Measurements from ENCODE around the gene MLLT6. TPM values are rescaled to one million over a fixed set of nuclear protein-coding genes. Genes with fewer than 3 reads are reported as not detected.

The MLLT6 gene
- total RNA-seq, 1 donor from 2014 or later, result 70.2 TPM

DNA sequence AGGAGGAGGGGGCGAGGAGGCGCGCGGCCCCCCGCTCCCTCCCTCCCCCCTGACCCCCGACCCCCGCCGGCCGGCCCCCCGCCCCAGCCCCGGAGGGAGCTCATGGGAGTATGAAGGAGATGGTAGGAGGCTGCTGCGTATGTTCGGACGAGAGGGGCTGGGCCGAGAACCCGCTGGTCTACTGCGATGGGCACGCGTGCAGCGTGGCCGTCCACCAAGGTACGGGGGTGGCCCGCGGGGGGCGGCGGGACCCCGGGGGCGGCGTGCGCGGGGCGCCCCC, 390 bp downstream of the MLLT6 start:
- no peaks in the 10 kb centered on the region for H3K9me3 ChIP-seq
- H3K4me3 ChIP-seq, result peak overlapping the region; percentile 92 to 97
- intact Hi-C loops (cut with DNase I), result no loop called here
- no peak for DNase-seq (ENCODE audit: extremely low spot score in 2 of 2)
- peaks cover 0 to 10% of the 10 kb centered on the region in 2 donors for H3K36me3 ChIP-seq
- TF ChIP-seq POLR2A (IDR thresholded peaks at IDR 0.05) (no peak), CTCF (IDR thresholded peaks at IDR 0.05) (no peak), POLR2AphosphoS5 (IDR thresholded peaks at IDR 0.05; ENCODE audit: insufficient read depth in 1 of 2, low read depth in 1 of 2) (no peak)
- H3K27ac ChIP-seq, result peak overlapping the region; percentile 98
- no peaks in the 10 kb centered on the region for H3K27me3 ChIP-seq
- H3K4me1 ChIP-seq, result peaks cover 48% of the 10 kb centered on the region

GRCh38 chr17:38705803-38706504, 881 bp downstream of the MLLT6 start:
- intact Hi-C loops (cut with DNase I), result no loop called here
- no peak for DNase-seq (ENCODE audit: extremely low spot score in 2 of 2)
- H3K9me3 ChIP-seq, result no peaks in the 10 kb centered on the region
- TF ChIP-seq POLR2A (IDR thresholded peaks at IDR 0.05) (no peak), POLR2AphosphoS5 (IDR thresholded peaks at IDR 0.05; ENCODE audit: insufficient read depth in 1 of 2, low read depth in 1 of 2) (peak in 1 of 2 donors; percentile 55)
- peak overlapping the region; percentile 98 for H3K27ac ChIP-seq
- H3K36me3 ChIP-seq, result peaks cover 0 to 10% of the 10 kb centered on the region in 2 donors
- H3K4me1 ChIP-seq, result peaks cover 47% of the 10 kb centered on the region
- no peaks in the 10 kb centered on the region for H3K27me3 ChIP-seq
- peak overlapping the region; percentile 92 to 97 for H3K4me3 ChIP-seq

DNA sequence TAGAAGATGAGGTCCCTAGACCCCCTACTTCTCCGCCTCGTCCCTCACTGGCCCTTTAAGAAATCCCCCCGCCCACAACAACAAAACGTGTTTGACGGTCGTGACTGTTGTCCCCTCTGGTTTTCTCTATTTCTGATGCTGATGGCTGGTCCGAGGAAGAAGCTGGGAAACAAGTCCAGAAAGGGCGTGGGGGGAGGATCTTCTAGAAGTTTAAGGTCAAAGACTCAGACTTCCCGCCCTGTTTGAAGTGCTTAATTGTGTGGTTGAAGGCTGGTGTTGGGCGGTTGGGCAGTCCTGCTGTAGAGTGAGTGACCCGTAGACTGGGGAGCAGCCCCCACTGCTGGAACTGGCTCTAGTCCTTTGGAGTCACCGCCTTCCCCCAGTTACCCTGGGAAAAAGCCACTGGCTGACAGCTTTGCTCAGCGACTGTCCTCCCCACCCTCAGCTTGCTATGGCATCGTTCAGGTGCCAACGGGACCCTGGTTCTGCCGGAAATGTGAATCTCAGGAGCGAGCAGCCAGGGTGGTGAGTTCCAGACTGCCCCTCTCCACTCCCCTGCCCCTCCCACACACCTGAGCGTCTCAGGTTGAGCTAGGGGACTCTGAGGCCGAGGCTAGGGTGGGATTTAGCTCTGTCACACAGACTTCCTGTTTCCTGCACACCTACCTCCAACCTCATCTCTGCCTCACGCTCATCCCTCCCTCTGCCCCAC, 1.6 kb downstream of the MLLT6 start:
- Histone ChIP-seq H3K27ac (peak overlapping the region; percentile 98), H3K36me3 (peaks cover 0 to 12% of the 10 kb centered on the region in 2 donors), H3K4me1 (peaks cover 40% of the 10 kb centered on the region), H3K9me3 (no peaks in the 10 kb centered on the region), H3K27me3 (no peaks in the 10 kb centered on the region), H3K4me3 (peak overlapping the region; percentile 92 to 97)
- TF ChIP-seq POLR2AphosphoS5 (IDR thresholded peaks at IDR 0.05; ENCODE audit: insufficient read depth in 1 of 2, low read depth in 1 of 2) (no peak), CTCF (IDR thresholded peaks at IDR 0.05) (no peak), POLR2A (IDR thresholded peaks at IDR 0.05) (no peak)
- intact Hi-C loops (cut with DNase I), result no loop called here
- DNase-seq (ENCODE audit: extremely low spot score in 2 of 2), result no peak

DNA sequence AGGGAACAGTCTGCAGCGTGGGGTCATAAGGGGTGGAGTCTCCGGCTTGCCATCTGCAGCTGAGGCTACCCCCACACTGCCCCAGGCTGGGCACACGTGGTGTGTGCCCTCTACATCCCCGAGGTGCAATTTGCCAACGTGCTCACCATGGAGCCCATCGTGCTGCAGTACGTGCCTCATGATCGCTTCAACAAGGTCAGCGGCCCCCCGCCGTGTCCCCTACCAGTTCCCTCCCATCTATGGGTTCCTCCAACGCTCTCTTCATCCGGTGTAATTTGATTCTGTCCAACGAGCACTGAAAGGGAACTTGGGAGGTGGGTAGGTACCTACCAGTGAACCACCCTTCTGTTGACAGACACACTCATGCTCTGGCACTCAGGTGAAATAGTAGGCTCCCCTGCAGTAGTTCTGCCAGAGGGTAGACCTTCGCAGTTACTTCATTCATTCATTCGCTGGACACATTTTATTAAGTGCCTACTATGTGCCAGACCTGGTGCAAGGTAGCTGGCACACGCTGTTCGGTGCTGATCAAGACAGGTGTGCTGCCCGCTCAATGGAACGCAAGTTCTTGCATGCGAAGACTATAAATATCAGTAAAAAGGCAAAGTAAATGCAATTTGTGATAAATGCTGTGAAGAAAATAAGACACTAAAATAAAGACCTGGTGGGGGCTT, 2.7 kb downstream of the MLLT6 start:
- Histone ChIP-seq H3K36me3 (peaks cover 0 to 23% of the 10 kb centered on the region in 2 donors), H3K4me1 (peaks cover 35% of the 10 kb centered on the region), H3K27ac (no peak overlapping the region), H3K9me3 (no peaks in the 10 kb centered on the region), H3K4me3 (no peak overlapping the region), H3K27me3 (no peaks in the 10 kb centered on the region)
- TF ChIP-seq POLR2AphosphoS5 (IDR thresholded peaks at IDR 0.05; ENCODE audit: insufficient read depth in 1 of 2, low read depth in 1 of 2) (no peak), CTCF (IDR thresholded peaks at IDR 0.05) (no peak), POLR2A (IDR thresholded peaks at IDR 0.05) (no peak)
- no peak for DNase-seq (ENCODE audit: extremely low spot score in 2 of 2)
- intact Hi-C loops (cut with DNase I), result no loop called here

- Histone ChIP-seq H3K4me1 (peaks cover 28% of the 10 kb centered on the region), H3K27me3 (no peaks in the 10 kb centered on the region), H3K36me3 (peaks cover 0 to 23% of the 10 kb centered on the region in 2 donors), H3K27ac (no peak overlapping the region), H3K4me3 (no peak overlapping the region), H3K9me3 (no peaks in the 10 kb centered on the region)
- no peak for DNase-seq (ENCODE audit: extremely low spot score in 2 of 2)
- intact Hi-C loops (cut with DNase I), result no loop called here
- no peak for TF ChIP-seq POLR2A (IDR thresholded peaks at IDR 0.05)
- no peak for TF ChIP-seq CTCF (IDR thresholded peaks at IDR 0.05)
- TF ChIP-seq POLR2AphosphoS5 (IDR thresholded peaks at IDR 0.05; ENCODE audit: insufficient read depth in 1 of 2, low read depth in 1 of 2), result no peak
Measured at GRCh38 chr17:38709104-38709820, 4.2 kb downstream of the MLLT6 start.
